Measurements from ENCODE around the gene TP53BP1.

- TF ChIP-seq EZH2 (IDR thresholded peaks at IDR 0.05): no peak
- 0 out of 6 replicates have a peak, but pooled peaks of 1 of the 3 experiments have one; percentile 18 for TF ChIP-seq CTCF (IDR thresholded peaks at IDR 0.05 in 2 of 3, conservative IDR thresholded peaks at IDR 0.05 in 1 of 3; ENCODE audit: borderline replicate concordance in 1 of 3, insufficient read depth in 1 of 3, low read depth in 2 of 3, low read length in 2 of 3)
- no peak for TF ChIP-seq REST (IDR thresholded peaks at IDR 0.05; ENCODE audit: low read depth)
- no peak for TF ChIP-seq RAD21 (IDR thresholded peaks at IDR 0.05; ENCODE audit: low read depth)
- peak; percentile 84 for TF ChIP-seq MAX (IDR thresholded peaks at IDR 0.05)
- no peak for TF ChIP-seq EZH2phosphoT487 (IDR thresholded peaks at IDR 0.05; ENCODE audit: borderline replicate concordance)
- TF ChIP-seq POLR2A (IDR thresholded peaks at IDR 0.05; ENCODE audit: borderline replicate concordance, extremely low read depth, insufficient read depth, insufficient read length): peak; percentile 28
- TF ChIP-seq ZNF274 (IDR thresholded peaks at IDR 0.05; ENCODE audit: low read depth, low read length): no peak
- TF ChIP-seq CEBPB (IDR thresholded peaks at IDR 0.05; ENCODE audit: low read depth): no peak
- no peak for TF ChIP-seq SRF (IDR thresholded peaks at IDR 0.05; ENCODE audit: low read depth)
- peak; percentile 65 for TF ChIP-seq POLR2AphosphoS5 (IDR thresholded peaks at IDR 0.05; ENCODE audit: low read depth, low read length)
- peak; percentile 77 for TF ChIP-seq TCF7L2 (IDR thresholded peaks at IDR 0.05; ENCODE audit: borderline replicate concordance, extremely low read depth, insufficient read depth, insufficient read length)
Measured at GRCh38 chr15:43510200-43511011, 17.4 kb upstream of the TP53BP1 start.

All from HCT116 (cell line).